ENCODE data around the gene TMEM140.

Gene TMEM140

GRCh38 chr7:135109562-135109961 is 38.3 kb upstream of the TMEM140 start:
- no peak overlapping the region for H2AFZ ChIP-seq (ENCODE audit: low read depth)
- no peaks in the 10 kb centered on the region for H3K27me3 ChIP-seq (ENCODE audit: insufficient read depth, low read depth)
- H3K4me2 ChIP-seq = no peak overlapping the region
- no peak overlapping the region for H3K27ac ChIP-seq
- H3K79me2 ChIP-seq (ENCODE audit: insufficient read depth, low read depth) = no peaks in the 10 kb centered on the region
- H3K36me3 ChIP-seq (ENCODE audit: insufficient read depth) = no peaks in the 10 kb centered on the region
- no peak overlapping the region for H3K4me3 ChIP-seq (IDR thresholded peaks at IDR 0.05; ENCODE audit: insufficient read depth, low read depth, low read length)
- TF ChIP-seq, protein P1, sequence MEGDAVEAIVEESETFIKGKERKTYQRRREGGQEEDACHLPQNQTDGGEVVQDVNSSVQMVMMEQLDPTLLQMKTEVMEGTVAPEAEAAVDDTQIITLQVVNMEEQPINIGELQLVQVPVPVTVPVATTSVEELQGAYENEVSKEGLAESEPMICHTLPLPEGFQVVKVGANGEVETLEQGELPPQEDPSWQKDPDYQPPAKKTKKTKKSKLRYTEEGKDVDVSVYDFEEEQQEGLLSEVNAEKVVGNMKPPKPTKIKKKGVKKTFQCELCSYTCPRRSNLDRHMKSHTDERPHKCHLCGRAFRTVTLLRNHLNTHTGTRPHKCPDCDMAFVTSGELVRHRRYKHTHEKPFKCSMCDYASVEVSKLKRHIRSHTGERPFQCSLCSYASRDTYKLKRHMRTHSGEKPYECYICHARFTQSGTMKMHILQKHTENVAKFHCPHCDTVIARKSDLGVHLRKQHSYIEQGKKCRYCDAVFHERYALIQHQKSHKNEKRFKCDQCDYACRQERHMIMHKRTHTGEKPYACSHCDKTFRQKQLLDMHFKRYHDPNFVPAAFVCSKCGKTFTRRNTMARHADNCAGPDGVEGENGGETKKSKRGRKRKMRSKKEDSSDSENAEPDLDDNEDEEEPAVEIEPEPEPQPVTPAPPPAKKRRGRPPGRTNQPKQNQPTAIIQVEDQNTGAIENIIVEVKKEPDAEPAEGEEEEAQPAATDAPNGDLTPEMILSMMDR (conservative IDR thresholded peaks at IDR 0.05; ENCODE audit: low read depth, low read length) = no peak
- no peaks in the 10 kb centered on the region for H4K20me1 ChIP-seq (ENCODE audit: insufficient read depth)
- no peaks in the 10 kb centered on the region for H3K4me1 ChIP-seq (ENCODE audit: low read depth, poor library complexity, severe bottlenecking)
- no peak overlapping the region for H3K9ac ChIP-seq

DNA sequence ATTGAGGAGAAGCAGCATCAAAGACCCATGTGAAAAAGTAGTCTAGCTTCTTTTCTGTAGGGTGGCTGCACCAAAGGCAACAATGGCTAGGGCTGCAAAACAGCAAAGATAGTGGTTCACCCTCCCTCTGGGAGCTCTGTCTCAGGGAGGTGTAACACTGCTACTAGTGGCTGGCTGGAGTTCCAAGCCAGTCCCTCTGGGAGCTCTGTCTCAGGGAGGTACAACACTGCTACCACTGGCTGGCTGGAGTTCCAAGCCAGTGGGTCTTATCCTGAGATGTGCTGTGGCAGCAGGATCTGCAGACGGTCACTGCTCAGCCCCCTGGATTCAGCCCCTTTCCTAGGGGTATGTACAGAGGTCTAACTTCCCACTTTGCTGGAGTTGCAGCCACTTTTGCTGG is 37.9 kb upstream of the TMEM140 start:
- Histone ChIP-seq H3K4me3 (IDR thresholded peaks at IDR 0.05; ENCODE audit: insufficient read depth, low read depth, low read length) (no peak overlapping the region), H3K27me3 (ENCODE audit: insufficient read depth, low read depth) (no peaks in the 10 kb centered on the region), H3K4me2 (no peak overlapping the region), H4K20me1 (ENCODE audit: insufficient read depth) (no peaks in the 10 kb centered on the region), H3K27ac (no peak overlapping the region), H2AFZ (ENCODE audit: low read depth) (no peak overlapping the region), H3K79me2 (ENCODE audit: insufficient read depth, low read depth) (no peaks in the 10 kb centered on the region), H3K36me3 (ENCODE audit: insufficient read depth) (no peaks in the 10 kb centered on the region), H3K4me1 (ENCODE audit: low read depth, poor library complexity, severe bottlenecking) (no peaks in the 10 kb centered on the region), H3K9ac (no peak overlapping the region)
- TF ChIP-seq, protein P1 (conservative IDR thresholded peaks at IDR 0.05; ENCODE audit: low read depth, low read length) = no peak

- no peak overlapping the region for H3K9ac ChIP-seq
- H3K79me2 ChIP-seq (ENCODE audit: insufficient read depth, low read depth) = no peaks in the 10 kb centered on the region
- H2AFZ ChIP-seq (ENCODE audit: low read depth) = no peak overlapping the region
- H3K27ac ChIP-seq = no peak overlapping the region
- no peak overlapping the region for H3K4me2 ChIP-seq
- H3K27me3 ChIP-seq (ENCODE audit: insufficient read depth, low read depth) = no peaks in the 10 kb centered on the region
- H3K36me3 ChIP-seq (ENCODE audit: insufficient read depth) = no peaks in the 10 kb centered on the region
- H4K20me1 ChIP-seq (ENCODE audit: insufficient read depth) = no peaks in the 10 kb centered on the region
- no peaks in the 10 kb centered on the region for H3K4me1 ChIP-seq (ENCODE audit: low read depth, poor library complexity, severe bottlenecking)
- H3K4me3 ChIP-seq (IDR thresholded peaks at IDR 0.05; ENCODE audit: insufficient read depth, low read depth, low read length) = no peak overlapping the region
- TF ChIP-seq, protein P1 (conservative IDR thresholded peaks at IDR 0.05; ENCODE audit: low read depth, low read length) = no peak
These were observed 36.5 kb upstream of the TMEM140 start for GRCh38 chr7:135111379-135111778.

DNA sequence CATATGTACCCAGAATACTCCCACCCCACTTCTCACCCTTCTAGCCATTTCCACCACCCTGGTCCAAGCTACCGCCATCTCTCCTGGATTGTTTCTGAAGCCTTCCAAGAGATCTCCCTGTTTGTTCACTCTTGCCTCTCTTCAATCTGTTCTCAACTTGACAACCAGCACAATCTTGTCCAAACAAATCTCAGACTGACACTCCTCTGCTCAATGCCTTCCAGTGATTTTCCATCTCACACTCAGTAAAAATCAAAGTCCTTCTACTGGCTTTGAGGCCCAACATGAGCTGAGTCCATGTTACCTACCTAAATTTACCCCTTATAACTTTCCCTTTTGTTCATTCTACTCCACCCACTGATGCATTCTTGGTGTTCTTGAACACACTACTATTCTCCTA is 33.2 kb upstream of the TMEM140 start:
- H3K79me2 ChIP-seq (ENCODE audit: insufficient read depth, low read depth) = no peaks in the 10 kb centered on the region
- no peak overlapping the region for H2AFZ ChIP-seq (ENCODE audit: low read depth)
- no peak overlapping the region for H3K27ac ChIP-seq
- H3K27me3 ChIP-seq (ENCODE audit: insufficient read depth, low read depth) = no peaks in the 10 kb centered on the region
- no peak overlapping the region for H3K4me2 ChIP-seq
- no peaks in the 10 kb centered on the region for H3K4me1 ChIP-seq (ENCODE audit: low read depth, poor library complexity, severe bottlenecking)
- H3K4me3 ChIP-seq (IDR thresholded peaks at IDR 0.05; ENCODE audit: insufficient read depth, low read depth, low read length) = no peak overlapping the region
- H4K20me1 ChIP-seq (ENCODE audit: insufficient read depth) = no peaks in the 10 kb centered on the region
- H3K9ac ChIP-seq = no peak overlapping the region
- TF ChIP-seq, protein P1 (conservative IDR thresholded peaks at IDR 0.05; ENCODE audit: low read depth, low read length) = no peak
- no peaks in the 10 kb centered on the region for H3K36me3 ChIP-seq (ENCODE audit: insufficient read depth)
